Peyer's patch (tissue), 4 donors: ENCODE data around the gene NTPCR.

Experiments
- CTCF ChIP-seq, 6 experiments: fragments of 450-650 bp in 4 of 6; fragments of 200-600 bp in 2 of 6; sonication (generic) in 1 of 6; IDR thresholded peaks; one replicate each; pipeline ENCODE4 v1.5.1; 2017 to 2019; ENCODE audit warnings: antibody characterized with exemption in 6 of 6, mild to moderate bottlenecking in 3 of 6, moderate library complexity in 1 of 6
- POLR2A ChIP-seq, 2 donors: fragments of 450-650 bp; IDR thresholded peaks; one replicate each; pipeline ENCODE4 v1.5.1; 2017; ENCODE audit warnings: antibody characterized with exemption in 2 of 2, mild to moderate bottlenecking in 2 of 2, moderate library complexity in 2 of 2

- TF ChIP-seq CTCF (IDR thresholded peaks at IDR 0.05) (peak; percentile 23 to 80 (median 65)), POLR2A (IDR thresholded peaks at IDR 0.05) (no peak)
These were observed 2.4 kb downstream of the NTPCR start for GRCh38 chr1:232952514-232953499.
